CD4-positive, alpha-beta T cell (primary cell): ENCODE results near the gene SPAG9. TPM values are rescaled to one million over a fixed set of nuclear protein-coding genes. Genes with fewer than 3 reads are reported as not detected.

ENCODE experiments used
- ATAC-seq: fragments of 200-7000 bp; cut with Tn5 transposase; one replicate; pipeline ENCODE4 v1.10.0; 2022; ENCODE audit warnings: mild to moderate bottlenecking; ENCODE audit not compliant: poor library complexity
- CTCF ChIA-PET: fragments of 350-600 bp; sonication (Branson Sonifier 250); formaldehyde crosslinking; loops from one replicate; lab custom pipeline; 2021; ENCODE audit warnings: antibody characterized with exemption, inconsistent platforms; lab: Charles Lee
- POLR2A ChIA-PET: fragments of 350-600 bp; sonication (Branson Sonifier 250); formaldehyde crosslinking; loops from one replicate; lab custom pipeline; 2021; ENCODE audit warnings: antibody characterized with exemption, inconsistent platforms; lab: Charles Lee
- DNase-seq, 14 experiments: peaks; one replicate each; pipeline ENCODE4 v3.0.0-alpha.2; 2013 to 2020; ENCODE audit warnings: mixed read lengths in 2 of 14
- H3K27ac ChIP-seq, 2 donors: one replicate each; pipeline versions ENCODE4 v1.5.1 to v1.7.0; 2013; ENCODE audit warnings: low read length in 2 of 2, low read depth in 1 of 2, mild to moderate bottlenecking in 1 of 2
- H3K27me3 ChIP-seq, 2 experiments: 1 replicate in 1 of 2; 2 replicates in 1 of 2; pipeline versions ENCODE4 v1.6.1 to v1.7.0; 2013; ENCODE audit warnings: low read length in 2 of 2, control low read depth in 1 of 2, mild to moderate bottlenecking in 1 of 2, moderate library complexity in 1 of 2; ENCODE audit not compliant: insufficient read depth in 2 of 2, control insufficient read depth in 1 of 2
- H3K36me3 ChIP-seq: one replicate; pipeline ENCODE4 v1.6.1; 2013; ENCODE audit warnings: low read length, control low read depth; ENCODE audit not compliant: insufficient read depth
- H3K4me1 ChIP-seq: one replicate; pipeline ENCODE4 v1.6.1; 2013; ENCODE audit warnings: low read length, control low read depth; ENCODE audit not compliant: insufficient read depth
- H3K4me3 ChIP-seq: one replicate; pipeline ENCODE4 v1.5.1; 2013; ENCODE audit warnings: mild to moderate bottlenecking, low read length, moderate library complexity
- H3K9me3 ChIP-seq, 2 experiments: 1 replicate in 1 of 2; 2 replicates in 1 of 2; pipeline versions ENCODE4 v1.6.1 to v1.7.0; 2013; ENCODE audit warnings: low read length in 2 of 2, mild to moderate bottlenecking in 2 of 2, control low read depth in 1 of 2, moderate library complexity in 1 of 2; ENCODE audit not compliant: control insufficient read depth in 1 of 2, insufficient read depth in 1 of 2
- H3K27ac Mint-ChIP-seq: one replicate; pipeline ENCODE4 v1.8.0; 2020; ENCODE audit warnings: mixed read lengths
- H3K27me3 Mint-ChIP-seq: one replicate; pipeline ENCODE4 v1.8.0; 2021; ENCODE audit warnings: mixed read lengths
- H3K36me3 Mint-ChIP-seq: one replicate; pipeline ENCODE4 v1.8.0; 2021; ENCODE audit warnings: low read depth, mixed read lengths
- H3K4me1 Mint-ChIP-seq: one replicate; pipeline ENCODE4 v1.8.0; 2021; ENCODE audit warnings: low read depth, mixed read lengths
- H3K4me3 Mint-ChIP-seq: one replicate; pipeline ENCODE4 v1.8.0; 2020; ENCODE audit warnings: mild to moderate bottlenecking, mixed read lengths
- H3K9me3 Mint-ChIP-seq: one replicate; pipeline ENCODE4 v1.8.0; 2020; ENCODE audit warnings: mixed read lengths
- CTCF ChIP-seq: fragments of 200-600 bp; IDR thresholded peaks from one replicate; pipeline ENCODE4 v1.8.0; 2022; ENCODE audit warnings: antibody characterized with exemption, mild to moderate bottlenecking
- intact Hi-C, 2 experiments: fragments of 100-400 bp; cut with DNase I in 1 of 2; cut with micrococcal nuclease in 1 of 2; formaldehyde crosslinking; loops; one replicate each; pipeline versions ENCODE4 v1.15.1 to v1.9.0; 2023 to 2025; cut with DNase I, micrococcal nuclease
- total RNA-seq, 174 experiments: library from RNA in 2 of 174; stranded (reverse) in 2 of 174; gene quantifications; one replicate each; pipeline ENCODE4 v1.2.3 and lab custom pipeline; 2021 to 2026

Gene SPAG9
- total RNA-seq, 2 experiments from 2014 or later: 60.2 to 64.6 TPM

- H3K27me3 ChIP-seq: no peaks in the 10 kb centered on the region
- H3K9me3 Mint-ChIP-seq: no peaks in the 10 kb centered on the region
- POLR2A ChIA-PET: no interaction called here
- intact Hi-C loops: loop anchor here in 1 of 2 experiments (10.0 kb wide), 1 partner anchor 48 kb away; no protein-coding TSS in a partner anchor
- no peak overlapping the region for H3K4me3 ChIP-seq
- H3K36me3 ChIP-seq: peaks cover 3% of the 10 kb centered on the region
- peaks cover 46% of the 10 kb centered on the region for H3K36me3 Mint-ChIP-seq
- H3K4me1 ChIP-seq: peaks cover 5% of the 10 kb centered on the region
- CTCF ChIA-PET: no interaction called here
- no peak overlapping the region for H3K27ac ChIP-seq
- peaks cover 47% of the 10 kb centered on the region for H3K4me1 Mint-ChIP-seq
- no peak for DNase-seq
- H3K9me3 ChIP-seq: no peaks in the 10 kb centered on the region
- no peak overlapping the region for H3K4me3 Mint-ChIP-seq
- no peak for TF ChIP-seq CTCF
- H3K27ac Mint-ChIP-seq: no peak overlapping the region
- no peak for ATAC-seq
- no peaks in the 10 kb centered on the region for H3K27me3 Mint-ChIP-seq
Measured at GRCh38 chr17:51032850-51033249, 87.8 kb downstream of the SPAG9 start.

- H3K4me3 Mint-ChIP-seq: peak overlapping the region; percentile 84
- no peaks in the 10 kb centered on the region for H3K9me3 Mint-ChIP-seq
- peak overlapping the region; percentile 91 for H3K27ac Mint-ChIP-seq
- no peaks in the 10 kb centered on the region for H3K27me3 Mint-ChIP-seq
- POLR2A ChIA-PET: interaction anchor here (0.7 to 1.5 kb wide), 7 partner anchors 13 to 164 kb away, joined by 3 to 7 read pairs (median 4); partner anchors contain the start of genes NME1, SPAG9 and TOB1
- peak overlapping the region; percentile 35 for H3K4me3 ChIP-seq
- H3K36me3 ChIP-seq: no peaks in the 10 kb centered on the region
- no peaks in the 10 kb centered on the region for H3K27me3 ChIP-seq
- H3K36me3 Mint-ChIP-seq: peaks cover 38% of the 10 kb centered on the region
- no peak for TF ChIP-seq CTCF
- CTCF ChIA-PET: interaction anchor here (1.1 to 1.2 kb wide), 2 partner anchors 14 to 123 kb away, joined by 4 read pairs; partner anchors contain the start of gene NME1
- peak; percentile 80 for ATAC-seq
- H3K27ac ChIP-seq: peak overlapping the region; percentile 33 to 83
- peaks cover 27% of the 10 kb centered on the region for H3K4me1 Mint-ChIP-seq
- peak in 3 of 14 experiments; percentile 66 to 85 (median 68) for DNase-seq
- intact Hi-C loops: loop anchor here in 1 of 2 experiments (10.0 kb wide), 1 partner anchor 45 kb away; no protein-coding TSS in a partner anchor
- no peaks in the 10 kb centered on the region for H3K9me3 ChIP-seq
- H3K4me1 ChIP-seq: peaks cover 5% of the 10 kb centered on the region
Measured at GRCh38 chr17:51029568-51030463, 90.9 kb downstream of the SPAG9 start.

GRCh38 chr17:51029142-51029541, 91.5 kb downstream of the SPAG9 start:
- no peak for ATAC-seq
- POLR2A ChIA-PET: interaction anchor here (0.9 to 1.5 kb wide), 5 partner anchors 28 to 162 kb away, joined by 3 to 7 read pairs (median 3); partner anchors contain the start of gene SPAG9
- Histone ChIP-seq H3K36me3 (no peaks in the 10 kb centered on the region), H3K27ac (peak overlapping the region in 1 of 2 donors; percentile 83), H3K4me3 (peak overlapping the region; percentile 35), H3K27me3 (no peaks in the 10 kb centered on the region), H3K9me3 (no peaks in the 10 kb centered on the region), H3K4me1 (peaks cover 5% of the 10 kb centered on the region)
- H3K9me3 Mint-ChIP-seq: no peaks in the 10 kb centered on the region
- peaks cover 24% of the 10 kb centered on the region for H3K4me1 Mint-ChIP-seq
- DNase-seq: no peak
- peak overlapping the region; percentile 84 for H3K4me3 Mint-ChIP-seq
- H3K27ac Mint-ChIP-seq: peak overlapping the region; percentile 91
- H3K36me3 Mint-ChIP-seq: peaks cover 37% of the 10 kb centered on the region
- H3K27me3 Mint-ChIP-seq: no peaks in the 10 kb centered on the region
- TF ChIP-seq CTCF: no peak
- CTCF ChIA-PET: interaction anchor here (1.1 to 1.2 kb wide), 2 partner anchors 15 to 124 kb away, joined by 4 read pairs; partner anchors contain the start of gene NME1
- intact Hi-C loops: no loop called here
